HG03025 (cell line): Measurements from ENCODE around the gene PFN1.

Experiments
- ATAC-seq: cut with Tn5 transposase; IDR thresholded peaks from one replicate; pipeline ENCODE4 v1.9.1; 2021; ENCODE audit warnings: mild to moderate bottlenecking, moderate library complexity; ENCODE audit not compliant: unreplicated experiment, low FRiP score

PFN1 gene

DNA sequence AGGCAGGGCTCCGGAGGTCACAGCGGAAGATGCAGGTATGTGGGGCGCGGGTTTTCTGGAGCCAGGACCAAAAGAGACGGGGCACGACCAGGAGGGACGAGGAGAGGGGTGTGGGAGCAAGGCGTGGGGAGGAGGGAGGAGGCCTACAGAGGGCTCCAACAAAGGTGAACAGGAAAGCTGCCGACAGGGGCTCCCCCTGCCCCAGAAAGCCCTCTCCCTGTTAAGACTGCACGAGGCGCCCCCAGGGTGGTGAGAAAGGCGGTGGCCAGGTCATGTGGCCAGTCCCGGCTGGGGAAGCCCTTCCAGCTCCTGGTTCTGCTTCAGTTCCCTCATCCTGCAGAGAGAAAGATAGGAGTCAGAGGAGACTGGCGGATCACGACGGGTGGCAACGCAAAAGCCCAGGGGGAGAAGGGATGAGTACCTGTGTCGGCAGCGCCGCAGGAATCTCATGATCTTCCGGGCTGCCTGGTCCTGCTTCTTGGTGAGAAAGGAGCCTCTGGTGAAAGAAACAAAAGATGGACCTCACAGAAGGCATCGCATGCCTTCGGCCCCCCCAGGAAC is 20.2 kb upstream of the PFN1 start:
- ATAC-seq = no peak

DNA sequence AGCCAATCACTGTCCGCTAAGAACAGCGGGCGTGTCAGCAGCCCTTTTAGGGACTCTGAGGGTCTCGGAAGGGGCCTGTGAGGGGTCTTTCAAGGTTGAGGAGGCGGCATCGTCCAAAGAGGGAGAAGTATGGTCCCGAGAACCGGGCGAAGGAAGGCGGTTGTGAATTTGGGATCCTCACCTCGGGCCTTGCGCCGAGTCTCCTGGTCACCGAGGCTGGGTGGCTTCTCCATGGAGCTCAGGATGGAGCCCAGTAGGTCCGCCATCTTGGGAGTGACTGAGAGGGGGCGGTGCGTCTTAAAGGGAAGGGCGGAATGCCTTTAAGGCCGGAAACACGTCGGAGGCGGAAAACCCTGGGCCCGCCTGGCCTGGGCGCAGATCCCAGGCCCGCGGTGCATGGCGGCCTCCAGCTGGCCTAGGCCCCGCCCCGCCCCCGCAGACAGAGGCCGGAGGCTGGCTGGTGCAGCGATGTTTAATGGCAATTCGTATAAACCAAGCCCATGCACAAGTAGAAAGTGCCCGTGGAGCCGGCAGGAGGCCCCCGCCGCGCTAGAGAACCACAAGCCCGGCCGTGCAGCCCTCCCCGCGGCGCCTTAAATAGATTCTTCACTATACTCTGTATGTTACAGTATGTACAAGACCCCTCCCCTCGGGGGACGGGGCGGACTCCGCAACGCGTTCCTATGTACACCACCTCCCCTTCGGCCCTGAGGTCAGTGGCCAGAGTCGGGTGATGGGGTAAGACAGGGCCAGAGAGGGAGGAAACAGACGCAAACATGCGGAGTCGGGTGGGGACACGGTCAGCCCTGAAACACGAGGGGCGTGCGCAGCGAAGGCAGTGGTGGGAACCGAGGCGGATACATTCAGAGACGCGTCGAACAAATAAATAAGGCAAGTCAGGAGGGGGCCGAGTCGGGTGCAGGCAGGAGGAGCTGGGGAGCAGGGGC is 19.5 kb upstream of the PFN1 start, which contains the start of gene SPAG7:
Gene SPAG7, minus strand, starts transcription at position 279 of the 947 bp plus-strand sequence. Its CDS starts 13 bp downstream, at position 266.
- ATAC-seq = peak; percentile 43

DNA sequence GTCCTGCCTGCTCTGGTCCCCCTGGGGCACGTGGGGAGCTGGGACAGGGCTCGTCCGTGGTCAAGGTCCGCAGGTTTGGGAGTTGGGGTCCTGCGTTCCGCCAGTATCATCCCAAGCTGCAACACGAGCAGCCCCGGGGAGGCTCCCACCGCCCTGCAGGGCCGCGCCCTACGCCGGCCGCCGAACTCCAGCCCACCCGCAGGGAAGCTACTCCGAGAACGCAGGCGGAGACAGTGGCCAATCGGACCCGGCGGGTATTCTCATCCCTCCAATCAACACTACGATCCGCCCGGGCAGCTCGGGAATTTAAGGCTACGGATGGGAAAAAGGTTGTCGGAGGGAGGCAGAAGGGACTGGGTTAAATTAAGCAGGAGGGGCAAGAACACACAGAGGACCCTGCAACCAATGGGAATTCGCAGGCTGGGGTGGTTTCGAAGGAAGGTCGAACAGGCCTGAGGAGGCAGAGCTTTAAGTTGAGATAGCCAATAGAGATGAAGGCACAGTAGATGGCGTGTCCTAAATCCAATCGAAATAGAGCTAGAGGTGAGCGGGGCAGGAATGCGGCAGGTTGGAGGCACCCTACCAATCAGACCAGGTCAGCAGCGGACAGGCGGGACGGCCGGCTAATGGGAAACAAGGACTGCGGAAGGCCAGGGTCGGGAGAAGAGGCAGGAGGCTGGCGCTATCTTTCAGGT is 18.7 kb upstream of the PFN1 start:
- ATAC-seq = peak; percentile 71

DNA sequence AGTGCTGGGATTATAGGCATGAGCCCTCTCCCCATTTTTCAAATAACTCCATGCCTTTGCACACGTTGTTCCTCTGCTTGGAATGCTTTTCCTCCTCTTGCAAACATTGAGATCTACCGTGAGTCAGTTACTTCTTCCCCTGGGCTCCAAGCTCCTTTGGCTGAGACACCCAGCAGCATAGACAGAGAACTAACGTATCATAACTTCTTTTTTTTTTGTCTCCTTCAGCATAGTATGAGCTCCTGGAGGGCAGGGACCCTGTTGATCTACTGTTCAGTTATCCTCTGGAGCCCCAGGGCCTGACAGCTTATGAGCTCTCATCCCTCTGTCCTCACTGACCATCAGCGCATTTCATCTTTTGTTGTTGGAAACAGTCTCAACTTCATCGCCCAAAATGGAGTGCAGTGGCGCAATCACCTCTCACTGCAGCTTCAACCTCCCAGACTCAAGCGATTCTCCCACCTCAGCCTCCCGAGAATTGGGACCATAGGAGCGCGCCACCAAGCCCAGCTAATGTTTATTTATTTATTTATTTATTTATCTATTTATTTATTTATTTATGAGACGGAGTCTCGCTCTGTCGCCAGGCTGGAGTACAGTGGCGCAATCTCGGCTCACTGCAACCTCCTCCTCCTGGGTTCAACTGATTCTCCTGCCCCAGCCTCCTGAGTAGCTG is 17.1 kb upstream of the PFN1 start:
- ATAC-seq = no peak

DNA sequence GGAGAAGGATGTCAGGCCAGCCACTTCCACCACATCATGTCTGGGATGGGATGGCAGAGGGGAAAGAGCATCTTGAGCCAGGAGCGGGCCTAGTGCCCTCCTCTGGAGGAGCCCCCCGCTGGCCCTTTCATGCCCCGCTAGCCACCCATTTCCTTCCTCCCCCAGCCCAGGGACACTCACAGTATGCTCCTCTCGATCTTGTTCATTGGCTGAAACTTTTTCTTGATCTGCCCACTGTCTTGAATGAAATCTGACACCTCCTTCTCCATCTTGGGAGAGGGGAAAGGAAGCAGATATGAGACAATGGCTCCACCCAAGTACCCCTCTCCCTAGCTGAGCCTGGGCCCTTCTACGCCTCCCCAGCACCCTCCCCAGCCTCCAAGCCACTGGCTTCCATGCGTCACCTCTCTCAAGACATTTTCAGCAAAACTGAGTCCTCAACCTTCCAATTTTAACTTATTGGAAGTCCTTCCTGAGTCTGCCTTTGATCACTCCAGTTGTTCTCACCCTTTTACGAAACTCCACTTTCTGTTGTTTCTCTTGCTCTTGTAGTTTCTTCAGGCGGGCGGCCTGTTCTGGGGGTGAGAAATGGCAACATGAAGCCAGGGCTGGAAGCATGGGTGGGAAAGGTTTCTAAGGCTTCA is 12.1 kb upstream of the PFN1 start:
- no peak for ATAC-seq

DNA sequence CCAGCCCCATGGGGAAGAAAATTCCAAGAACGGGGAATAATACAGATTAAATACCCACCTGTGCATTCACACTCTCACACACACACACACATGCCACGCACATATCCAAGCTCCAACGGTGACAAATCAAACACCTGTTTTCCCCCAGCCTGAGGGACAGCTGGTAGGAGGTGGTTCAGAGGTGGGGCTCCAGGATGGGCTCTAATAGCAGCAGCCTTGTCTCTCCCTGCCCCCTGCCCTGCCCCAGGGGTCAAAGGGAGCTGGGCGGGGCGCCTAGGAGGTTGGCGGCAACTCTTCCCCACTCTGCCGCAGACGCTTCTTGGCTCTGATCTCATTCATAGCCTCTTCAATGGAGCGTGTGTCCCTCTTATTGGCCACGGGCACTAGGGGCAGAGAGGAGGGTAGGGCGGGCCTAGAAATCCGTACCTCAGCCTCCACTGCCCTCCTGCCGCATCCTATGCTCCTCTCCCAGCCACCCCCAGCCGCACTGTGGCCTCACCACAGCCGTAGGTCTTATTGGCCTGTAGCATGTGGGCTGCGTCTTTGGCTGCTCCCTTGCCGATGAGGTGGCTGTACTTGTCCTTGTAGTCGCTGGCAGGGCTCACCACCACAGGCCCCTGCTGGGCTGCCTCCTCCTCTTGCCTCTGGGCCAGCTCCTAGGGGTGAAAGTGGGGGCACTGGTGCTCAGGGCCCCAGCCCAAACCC is 11.1 kb upstream of the PFN1 start:
- no peak for ATAC-seq

DNA sequence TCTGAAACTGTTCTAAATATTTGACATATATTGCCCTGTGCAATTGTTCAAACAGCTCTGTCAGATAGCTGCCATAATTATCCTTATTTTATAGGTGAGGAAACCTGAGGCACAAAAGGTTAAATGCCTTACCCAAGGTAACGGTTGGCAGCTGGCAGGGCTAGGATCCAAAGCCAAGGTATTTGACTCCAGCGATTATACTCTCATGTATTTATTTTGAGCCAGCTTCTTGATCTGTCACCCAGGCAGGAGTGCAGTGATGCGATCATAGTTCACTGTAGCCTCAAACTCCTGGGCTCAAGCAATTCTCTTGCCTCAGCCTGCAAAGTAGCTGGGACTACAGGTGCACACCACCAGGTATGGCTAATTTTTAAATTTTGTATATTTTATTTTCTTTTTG is 9.8 kb upstream of the PFN1 start:
- no peak for ATAC-seq

DNA sequence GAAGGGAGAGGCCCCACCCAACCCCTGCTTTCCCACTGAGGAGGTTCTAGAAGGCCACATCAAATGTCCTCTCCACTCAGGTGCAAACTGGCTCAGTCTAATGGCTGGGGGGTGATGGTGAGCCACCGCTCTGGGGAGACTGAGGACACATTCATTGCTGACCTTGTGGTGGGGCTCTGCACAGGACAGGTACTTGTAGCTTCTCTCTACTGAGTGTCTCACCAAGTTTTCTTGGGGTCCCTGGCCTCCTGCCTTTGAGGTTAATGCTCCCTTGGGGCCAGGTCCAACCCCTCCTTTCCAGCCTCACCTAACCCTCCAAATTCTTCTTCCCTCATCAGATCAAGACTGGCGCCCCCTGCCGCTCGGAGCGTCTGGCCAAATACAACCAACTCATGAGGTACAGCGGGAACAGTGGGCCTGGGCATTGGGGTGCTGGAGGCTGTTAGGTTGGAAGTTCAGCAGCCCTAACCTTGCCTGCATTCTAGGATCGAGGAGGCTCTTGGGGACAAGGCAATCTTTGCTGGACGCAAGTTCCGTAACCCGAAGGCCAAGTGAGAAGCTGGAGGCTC is 8.2 kb upstream of the PFN1 start:
- ATAC-seq = no peak

DNA sequence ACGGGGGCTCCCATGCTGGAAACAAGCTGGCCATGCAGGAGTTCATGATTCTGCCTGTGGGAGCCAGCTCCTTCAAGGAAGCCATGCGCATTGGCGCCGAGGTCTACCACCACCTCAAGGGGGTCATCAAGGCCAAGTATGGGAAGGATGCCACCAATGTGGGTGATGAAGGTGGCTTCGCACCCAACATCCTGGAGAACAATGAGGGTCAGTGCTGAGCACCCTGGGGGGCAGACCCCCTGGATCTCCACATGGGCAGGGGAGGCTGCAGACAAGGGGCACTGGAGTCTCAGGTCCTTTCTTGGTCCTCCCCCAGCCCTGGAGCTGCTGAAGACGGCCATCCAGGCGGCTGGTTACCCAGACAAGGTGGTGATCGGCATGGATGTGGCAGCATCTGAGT is 6.8 kb upstream of the PFN1 start:
- no peak for ATAC-seq

DNA sequence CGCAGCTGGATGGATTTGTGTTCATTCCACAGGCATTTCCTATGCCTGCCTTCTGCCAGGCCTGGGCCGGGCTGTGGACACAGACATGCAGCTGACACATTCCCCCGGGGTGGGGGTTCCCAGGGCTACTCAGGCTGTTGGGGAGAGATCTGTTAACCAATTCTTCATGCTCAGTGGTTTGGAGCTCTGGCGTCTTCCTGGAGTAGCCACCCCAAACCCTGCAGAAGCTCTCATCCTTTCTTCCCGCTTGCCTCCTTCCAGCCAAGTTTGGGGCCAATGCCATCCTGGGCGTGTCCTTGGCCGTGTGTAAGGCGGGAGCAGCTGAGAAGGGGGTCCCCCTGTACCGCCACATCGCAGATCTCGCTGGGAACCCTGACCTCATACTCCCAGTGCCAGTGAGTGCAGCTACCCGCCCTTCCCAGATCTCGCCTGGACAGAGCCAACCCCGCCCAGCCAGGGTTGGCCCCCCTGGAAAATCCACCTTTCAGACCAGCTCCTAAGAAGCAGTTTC is 5.2 kb upstream of the PFN1 start:
- ATAC-seq = no peak

DNA sequence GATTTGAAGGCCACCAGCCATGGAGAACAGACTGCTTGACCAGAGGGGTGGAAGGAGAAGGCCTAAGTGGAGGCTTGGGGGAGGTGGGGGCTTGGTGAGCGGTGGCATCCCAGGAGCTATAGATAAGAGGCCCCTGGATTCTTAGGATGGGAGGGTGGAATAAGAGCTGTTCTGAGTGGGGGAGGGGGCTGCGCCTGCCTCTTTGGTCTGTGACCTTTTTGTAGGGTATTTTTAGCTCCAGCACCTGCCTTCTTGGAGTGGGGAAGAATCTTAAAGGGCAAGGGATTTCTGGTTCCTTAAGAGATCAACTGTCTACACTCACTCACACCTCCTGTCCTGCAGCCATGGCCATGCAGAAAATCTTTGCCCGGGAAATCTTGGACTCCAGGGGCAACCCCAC is 3.2 kb upstream of the PFN1 start:
- ATAC-seq = no peak

DNA sequence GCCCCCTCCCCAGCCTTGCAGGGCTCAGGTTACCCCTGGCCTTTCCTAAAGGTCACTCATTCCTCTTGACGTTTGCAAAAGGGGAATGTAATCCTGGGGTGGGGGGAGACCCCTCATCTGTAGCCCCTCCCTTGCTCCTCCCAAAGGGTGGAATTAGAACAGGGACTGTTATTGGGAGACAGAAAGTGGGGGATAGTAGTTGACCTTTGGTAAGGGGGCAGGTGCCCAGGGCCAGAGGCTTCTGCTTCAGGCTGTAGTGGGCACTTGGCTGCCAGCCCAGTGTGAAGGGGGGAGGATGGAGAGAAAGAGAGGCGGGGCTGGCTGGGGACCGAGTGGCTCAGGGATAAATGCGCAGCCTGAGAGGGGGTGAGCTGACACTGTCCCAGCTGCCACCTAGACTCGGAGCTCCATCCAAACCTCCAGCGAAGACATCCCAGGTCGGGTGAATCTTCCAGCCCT is 2.4 kb upstream of the PFN1 start, which contains the start of gene ENO3:
Gene ENO3, plus strand, starts transcription at position 374 of the 459 bp plus-strand sequence. CDS start 711 bp downstream, outside the sequence.
- no peak for ATAC-seq

DNA sequence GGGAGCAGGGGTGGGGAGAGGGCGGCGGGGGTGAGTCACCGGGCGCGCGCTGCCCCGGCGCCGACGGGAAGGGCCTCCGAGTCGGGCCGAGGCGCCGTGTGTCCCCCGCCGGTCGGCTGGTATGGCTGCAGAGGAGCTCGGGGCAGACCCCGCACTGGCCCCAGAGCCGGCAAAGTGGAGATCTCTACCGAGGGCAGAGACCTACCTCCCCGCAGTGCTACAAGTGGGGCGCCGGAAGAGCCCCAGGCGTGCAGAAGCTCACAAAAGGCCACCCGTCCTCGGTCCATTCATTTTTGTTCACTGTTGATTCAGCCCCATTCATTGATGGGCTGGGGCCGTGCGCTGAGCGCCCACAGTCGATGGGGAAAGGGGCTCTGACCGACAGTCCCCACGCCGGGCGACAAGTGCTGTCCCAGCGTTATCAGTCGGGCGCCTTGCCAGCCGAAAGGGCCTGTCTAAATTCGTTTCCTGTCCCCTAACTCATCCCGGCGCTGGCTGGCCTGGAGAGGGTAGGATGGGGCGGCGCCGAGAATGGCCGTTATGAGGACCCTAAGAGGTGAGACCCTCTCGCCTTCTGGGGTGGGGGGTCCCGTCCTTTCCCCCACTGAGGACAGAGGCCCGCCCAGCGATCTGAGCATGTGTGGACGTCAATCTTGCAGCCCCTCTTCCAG is 1.9 kb upstream of the PFN1 start:
- ATAC-seq = peak; percentile 10

DNA sequence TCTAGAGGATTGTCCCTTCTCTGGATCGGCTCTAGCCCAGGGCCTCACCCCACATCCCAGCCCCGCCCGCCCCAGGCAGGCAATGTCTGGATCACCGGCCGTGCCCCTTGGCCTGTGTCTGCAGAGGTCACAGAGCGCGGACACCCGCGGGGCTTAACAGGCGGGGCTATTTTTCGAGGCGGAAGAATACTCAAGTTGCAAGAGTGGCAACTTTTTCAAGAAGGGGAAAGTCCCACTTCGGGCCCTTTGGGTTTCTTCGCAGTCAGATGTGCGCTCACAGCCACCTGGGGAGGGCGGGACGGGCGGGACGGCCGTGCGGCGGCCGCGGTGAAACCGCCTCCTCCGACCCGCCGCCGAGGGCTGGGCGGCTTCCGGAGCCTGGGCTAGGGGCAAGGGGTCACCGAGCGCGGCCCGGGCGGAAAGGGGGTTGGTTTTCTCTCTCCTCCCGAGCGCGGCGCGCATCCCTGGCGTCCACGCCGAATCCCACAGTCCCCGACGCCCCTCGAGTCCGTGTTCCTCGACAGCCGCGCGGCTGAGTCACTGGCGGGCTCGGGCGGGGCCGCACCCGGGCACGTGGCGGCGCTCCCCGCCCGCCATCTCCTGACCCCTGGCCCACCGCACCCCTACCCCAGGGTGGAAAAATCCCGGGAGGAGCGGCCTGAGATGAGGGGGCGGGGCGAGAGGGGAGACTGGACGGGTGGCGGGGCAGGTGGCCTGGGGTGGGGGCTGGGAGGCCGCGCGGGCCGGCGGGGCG is 1.2 kb upstream of the PFN1 start:
- ATAC-seq = peak; percentile 20

DNA sequence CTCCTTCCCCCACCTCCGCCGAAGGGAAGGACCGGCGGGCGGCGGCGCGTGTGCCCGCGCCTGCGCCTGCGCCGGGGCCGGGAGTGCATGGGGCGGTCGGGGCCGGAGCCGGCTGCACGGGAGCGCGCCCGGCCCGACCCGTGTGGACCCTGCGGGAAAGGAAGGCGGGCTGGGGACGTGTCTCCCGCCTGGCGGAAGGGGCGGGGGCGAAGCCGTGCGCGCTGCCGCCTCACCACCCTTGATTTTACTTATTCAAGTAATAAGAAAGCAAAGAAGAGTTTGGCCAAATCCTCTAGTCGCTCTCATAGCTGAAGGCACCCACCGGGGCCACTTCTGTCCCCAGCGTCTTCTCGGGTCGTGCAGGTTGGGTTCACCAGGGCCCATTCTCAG is 596 bp upstream of the PFN1 start:
- peak; percentile 29 for ATAC-seq

DNA sequence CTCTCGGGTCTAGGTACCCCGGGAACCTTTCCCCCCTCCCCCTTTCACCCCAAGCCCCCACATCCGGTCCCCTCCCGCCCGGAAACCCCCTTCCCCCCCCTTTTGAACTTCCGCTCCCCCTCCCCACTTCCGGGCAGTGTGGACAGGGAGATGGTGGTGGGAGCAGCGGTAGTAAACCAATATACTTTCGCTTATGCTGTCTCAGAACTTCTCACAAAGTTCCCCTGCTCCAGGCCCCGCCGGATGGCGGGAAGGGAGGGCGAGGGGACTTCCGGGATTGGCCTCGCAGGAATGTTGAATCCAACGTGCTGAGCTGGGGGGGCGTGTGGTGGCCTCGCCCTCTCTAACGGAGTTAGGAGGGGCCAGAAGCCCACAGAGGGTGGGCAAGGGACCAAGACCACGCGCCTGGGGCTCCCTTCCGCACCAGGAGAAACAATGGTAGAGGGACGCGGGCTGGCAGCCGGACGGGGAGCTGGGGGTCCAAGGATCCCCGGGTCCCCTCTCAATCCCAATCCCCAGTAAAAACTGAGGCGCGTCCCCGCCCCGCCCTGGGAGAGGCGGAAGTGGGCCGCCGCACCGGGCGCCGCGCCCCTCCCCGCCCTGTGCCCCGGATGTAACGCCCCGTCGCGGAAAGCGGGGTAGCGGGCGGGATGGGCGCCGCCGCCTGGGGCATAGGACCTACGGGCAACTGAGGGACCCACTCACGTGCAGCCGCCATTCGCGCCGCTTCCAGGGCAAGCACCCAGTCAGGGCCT is 742 bp downstream of the PFN1 start:
- ATAC-seq = peak; percentile 19

DNA sequence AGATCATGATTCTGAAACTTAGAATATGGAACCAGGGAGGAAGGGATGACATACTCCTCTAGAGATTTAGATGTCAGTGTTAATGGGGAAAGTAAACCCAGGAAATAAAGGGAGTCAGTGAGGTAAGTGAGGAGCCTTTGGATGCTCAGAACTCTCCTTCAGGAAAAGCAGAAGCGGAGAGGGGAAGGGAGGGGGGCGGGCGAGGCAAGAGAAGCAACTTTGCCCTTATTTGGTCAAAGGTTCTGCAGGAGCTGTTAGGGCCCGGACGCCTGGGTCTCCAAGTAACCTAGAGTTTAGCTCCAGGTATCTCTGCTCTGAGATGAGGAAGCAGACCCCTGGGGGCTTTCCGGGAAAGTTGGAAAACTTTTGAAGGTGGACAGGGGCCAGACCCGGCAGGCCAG is 1.3 kb downstream of the PFN1 start:
- ATAC-seq = no peak
